GM06990 (cell line): Measurements from ENCODE around the gene ZSCAN25.

ENCODE experiments used
- DNase-seq: peaks from one replicate; pipeline ENCODE4 v3.0.0-alpha.2; 2011; ENCODE audit not compliant: insufficient read length; ENCODE audit errors: extremely low read depth
- H3K27me3 ChIP-seq: replicated peaks from 2 replicates; pipeline ENCODE4 v1.6.0; 2011; ENCODE audit warnings: low read length; ENCODE audit not compliant: control insufficient read depth, insufficient read depth
- H3K36me3 ChIP-seq: 2 replicates; pipeline ENCODE4 v1.5.1; 2011; ENCODE audit warnings: low read length; ENCODE audit not compliant: control insufficient read depth, insufficient read depth
- H3K4me3 ChIP-seq: replicated peaks from 2 replicates; pipeline ENCODE4 v1.5.1; 2011; ENCODE audit warnings: low read depth, mild to moderate bottlenecking, control low read depth, low read length
- TF ChIP-seq, protein P1 (sequence below): IDR thresholded peaks from 2 replicates; pipeline ENCODE4 v1.5.1; 2011; ENCODE audit warnings: low read length, control low read depth, mild to moderate bottlenecking, inconsistent platforms; ENCODE audit not compliant: insufficient read depth, poor library complexity, severe bottlenecking

ZSCAN25 gene

DNA sequence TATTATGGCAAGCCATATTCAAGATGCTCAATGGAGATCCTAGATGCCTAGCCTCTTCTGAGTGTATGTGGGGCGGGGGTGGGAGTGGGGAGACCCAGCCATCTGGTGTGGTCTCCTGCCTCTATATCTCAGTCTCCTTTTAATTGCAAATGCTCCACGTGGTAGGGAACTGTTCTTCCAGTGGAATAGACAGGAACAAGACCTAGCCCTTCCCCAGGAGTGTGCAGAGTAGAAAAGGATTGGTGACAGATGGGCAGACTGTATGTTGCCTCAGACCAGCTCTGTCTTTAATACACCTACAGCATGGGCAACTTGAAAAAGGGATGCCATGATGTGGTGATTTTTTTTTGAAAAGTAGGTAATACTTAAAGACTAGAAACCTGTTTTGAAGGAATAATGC, 50.4 kb downstream of the ZSCAN25 start:
- H3K27me3 ChIP-seq: no peaks in the 10 kb centered on the region

DNA sequence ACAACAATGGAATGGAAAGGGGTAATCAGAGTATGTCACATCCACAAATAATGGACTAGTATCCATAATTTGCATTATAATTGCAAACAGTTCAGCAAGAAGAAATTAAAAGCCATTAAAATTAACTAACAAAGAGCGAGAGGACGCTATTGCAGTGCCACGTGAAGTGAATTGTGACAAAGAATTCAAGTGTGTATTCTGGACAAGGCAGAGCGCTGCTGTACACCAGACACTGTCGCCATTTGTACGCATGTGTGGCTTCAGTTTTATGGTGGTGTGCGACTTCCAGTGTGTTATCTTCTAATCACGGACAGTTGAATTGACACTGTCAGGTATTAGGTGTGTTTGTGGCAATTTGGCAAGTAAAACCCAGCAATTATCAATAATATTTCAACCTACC, 51.8 kb downstream of the ZSCAN25 start:
- H3K27me3 ChIP-seq: no peaks in the 10 kb centered on the region
- DNase-seq: no peak
- H3K4me3 ChIP-seq: no peak overlapping the region

More for the DNA sequence above, 50.4 kb downstream of the ZSCAN25 start:
- H3K4me3 ChIP-seq: no peak overlapping the region
- DNase-seq: no peak
- no peaks in the 10 kb centered on the region for H3K36me3 ChIP-seq
- TF ChIP-seq, protein P1, sequence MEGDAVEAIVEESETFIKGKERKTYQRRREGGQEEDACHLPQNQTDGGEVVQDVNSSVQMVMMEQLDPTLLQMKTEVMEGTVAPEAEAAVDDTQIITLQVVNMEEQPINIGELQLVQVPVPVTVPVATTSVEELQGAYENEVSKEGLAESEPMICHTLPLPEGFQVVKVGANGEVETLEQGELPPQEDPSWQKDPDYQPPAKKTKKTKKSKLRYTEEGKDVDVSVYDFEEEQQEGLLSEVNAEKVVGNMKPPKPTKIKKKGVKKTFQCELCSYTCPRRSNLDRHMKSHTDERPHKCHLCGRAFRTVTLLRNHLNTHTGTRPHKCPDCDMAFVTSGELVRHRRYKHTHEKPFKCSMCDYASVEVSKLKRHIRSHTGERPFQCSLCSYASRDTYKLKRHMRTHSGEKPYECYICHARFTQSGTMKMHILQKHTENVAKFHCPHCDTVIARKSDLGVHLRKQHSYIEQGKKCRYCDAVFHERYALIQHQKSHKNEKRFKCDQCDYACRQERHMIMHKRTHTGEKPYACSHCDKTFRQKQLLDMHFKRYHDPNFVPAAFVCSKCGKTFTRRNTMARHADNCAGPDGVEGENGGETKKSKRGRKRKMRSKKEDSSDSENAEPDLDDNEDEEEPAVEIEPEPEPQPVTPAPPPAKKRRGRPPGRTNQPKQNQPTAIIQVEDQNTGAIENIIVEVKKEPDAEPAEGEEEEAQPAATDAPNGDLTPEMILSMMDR: no peak

DNA sequence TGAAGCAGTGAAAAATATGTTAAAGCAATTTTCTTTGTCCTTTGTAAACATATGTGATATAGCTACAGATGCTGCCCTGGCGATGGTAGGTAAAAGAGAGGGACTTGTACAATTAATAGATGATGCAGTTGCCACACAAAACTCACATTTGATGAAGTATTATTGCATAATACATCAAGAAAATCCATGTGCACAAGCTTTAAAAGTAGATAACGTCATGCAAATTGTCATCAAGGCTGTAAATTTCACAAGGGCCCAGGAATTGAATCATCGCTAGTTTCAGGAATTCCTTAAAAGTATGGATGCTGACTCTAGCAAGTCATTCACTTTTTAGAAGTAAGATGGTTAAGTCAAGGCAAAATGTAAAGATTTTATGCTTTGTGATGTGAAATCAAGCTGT, 53.0 kb downstream of the ZSCAN25 start:
- no peaks in the 10 kb centered on the region for H3K27me3 ChIP-seq
- H3K36me3 ChIP-seq: no peaks in the 10 kb centered on the region
- TF ChIP-seq, protein P1: no peak
- H3K4me3 ChIP-seq: no peak overlapping the region
- no peak for DNase-seq

More for the DNA sequence above, 51.8 kb downstream of the ZSCAN25 start:
- H3K36me3 ChIP-seq: no peaks in the 10 kb centered on the region
- TF ChIP-seq, protein P1: no peak

DNA sequence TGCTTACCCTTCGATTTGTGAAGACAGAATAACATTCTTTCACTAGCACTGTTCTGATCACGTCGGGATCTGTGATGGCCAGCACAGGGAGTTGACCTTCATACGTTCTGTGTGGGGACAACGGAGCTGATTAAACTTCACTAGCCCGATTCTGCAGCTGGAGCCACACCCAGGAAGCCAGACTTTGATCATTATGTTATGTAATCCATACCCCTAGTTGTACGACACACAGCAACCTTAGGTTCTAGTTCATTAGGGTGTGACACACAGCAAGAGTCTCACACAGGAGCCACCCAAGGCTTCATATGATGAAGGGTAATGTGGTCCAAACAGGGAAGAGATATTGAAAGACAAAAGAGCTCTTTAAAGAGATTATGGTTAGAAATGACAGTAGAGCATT, 55.8 kb downstream of the ZSCAN25 start:
- no peaks in the 10 kb centered on the region for H3K36me3 ChIP-seq
- TF ChIP-seq, protein P1: no peak
- H3K4me3 ChIP-seq: no peak overlapping the region
- H3K27me3 ChIP-seq: no peaks in the 10 kb centered on the region
- no peak for DNase-seq

DNA sequence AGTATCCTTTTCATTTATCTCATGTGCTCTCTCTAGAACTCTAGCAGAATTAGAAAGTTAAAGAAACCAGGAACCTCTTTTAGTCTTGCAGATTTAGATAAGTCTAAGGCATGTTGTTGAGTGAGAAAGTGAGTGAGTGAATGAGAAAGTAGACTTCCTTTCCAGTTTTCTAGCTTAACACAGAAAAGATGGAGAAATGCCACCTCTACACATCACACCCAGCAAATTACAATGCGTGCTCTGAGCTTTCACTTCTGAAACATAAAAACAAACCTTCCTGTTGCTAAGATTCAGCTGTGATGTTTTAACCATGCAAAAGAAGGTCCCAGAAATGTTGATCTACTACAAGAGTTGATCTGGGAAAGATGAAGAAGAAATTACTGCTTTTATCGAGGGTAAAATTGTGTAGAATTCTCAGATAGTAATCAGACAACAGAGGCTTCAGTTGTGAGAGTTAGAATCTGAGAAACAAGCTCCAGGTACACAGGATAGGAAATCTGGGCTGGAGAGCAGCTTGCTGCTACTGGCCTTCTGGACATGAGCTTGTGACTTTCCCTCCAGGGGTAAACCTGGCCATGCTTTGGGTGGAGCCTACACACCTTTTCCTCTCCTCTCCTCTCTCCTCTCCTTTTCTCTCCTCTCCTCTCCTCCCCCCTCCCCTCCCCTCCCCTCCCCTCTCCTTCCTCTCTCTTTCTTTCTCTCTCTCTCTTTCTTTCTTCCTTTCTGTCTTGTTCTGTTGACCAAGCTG, 58.4 kb downstream of the ZSCAN25 start:
- no peaks in the 10 kb centered on the region for H3K36me3 ChIP-seq
- H3K27me3 ChIP-seq: no peaks in the 10 kb centered on the region; the same call in 1 of the 2 replicates
- H3K4me3 ChIP-seq: no peak overlapping the region
- DNase-seq: no peak
- TF ChIP-seq, protein P1: no peak
